GM21737 (cell line): ENCODE data around the gene CTSA.

Experiments
- ATAC-seq: cut with Tn5 transposase; IDR thresholded peaks from one replicate; pipeline ENCODE4 v1.9.1; 2021; ENCODE audit warnings: mild to moderate bottlenecking, moderate library complexity; ENCODE audit not compliant: unreplicated experiment

The CTSA gene

GRCh38 chr20:45890985-45891983 is at the start of gene CTSA, which contains the start of gene NEURL2:
Gene CTSA (plus strand): TSS chr20:45891335. CDS start chr20:45891569, 234 bp downstream.
Gene NEURL2 (minus strand): TSS chr20:45891208. CDS start chr20:45890991, 217 bp downstream.
- peak; percentile 62 for ATAC-seq

DNA sequence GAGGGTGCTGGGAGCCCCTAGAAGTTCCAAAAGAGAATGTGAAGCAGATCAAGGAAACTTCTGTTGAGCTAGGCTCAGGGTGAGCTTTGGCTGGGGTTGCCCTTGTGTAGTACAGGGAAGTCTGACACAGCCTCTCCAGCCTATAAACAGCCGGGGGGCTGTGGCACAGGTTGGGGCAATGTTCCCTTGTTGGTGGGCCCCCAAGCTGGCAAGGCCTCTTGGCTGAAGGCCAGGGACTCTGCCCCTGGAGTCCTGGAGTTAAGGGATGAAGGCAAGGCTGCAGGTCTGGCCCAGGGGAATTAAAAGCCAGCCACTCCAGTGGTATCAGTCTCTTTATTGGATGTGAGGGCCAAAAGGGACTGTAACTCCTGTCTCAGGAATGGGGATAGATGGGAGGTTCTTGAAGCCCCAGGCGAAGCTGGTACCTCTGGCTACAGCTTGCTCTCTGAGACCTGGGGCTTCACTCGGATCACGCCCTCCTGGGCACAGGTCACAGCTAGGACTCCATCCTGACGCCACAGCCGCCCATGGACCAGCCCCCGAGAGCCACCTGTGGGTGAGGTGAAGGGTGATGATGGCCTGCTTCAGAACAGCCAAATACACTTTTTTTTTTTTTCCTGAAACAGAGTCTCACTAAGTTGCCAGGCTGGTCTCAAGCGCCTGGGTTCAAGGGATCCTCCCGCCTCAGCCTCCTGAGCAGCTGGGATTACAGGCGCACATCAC is 49.6 kb upstream of the CTSA start:
- no peak for ATAC-seq

DNA sequence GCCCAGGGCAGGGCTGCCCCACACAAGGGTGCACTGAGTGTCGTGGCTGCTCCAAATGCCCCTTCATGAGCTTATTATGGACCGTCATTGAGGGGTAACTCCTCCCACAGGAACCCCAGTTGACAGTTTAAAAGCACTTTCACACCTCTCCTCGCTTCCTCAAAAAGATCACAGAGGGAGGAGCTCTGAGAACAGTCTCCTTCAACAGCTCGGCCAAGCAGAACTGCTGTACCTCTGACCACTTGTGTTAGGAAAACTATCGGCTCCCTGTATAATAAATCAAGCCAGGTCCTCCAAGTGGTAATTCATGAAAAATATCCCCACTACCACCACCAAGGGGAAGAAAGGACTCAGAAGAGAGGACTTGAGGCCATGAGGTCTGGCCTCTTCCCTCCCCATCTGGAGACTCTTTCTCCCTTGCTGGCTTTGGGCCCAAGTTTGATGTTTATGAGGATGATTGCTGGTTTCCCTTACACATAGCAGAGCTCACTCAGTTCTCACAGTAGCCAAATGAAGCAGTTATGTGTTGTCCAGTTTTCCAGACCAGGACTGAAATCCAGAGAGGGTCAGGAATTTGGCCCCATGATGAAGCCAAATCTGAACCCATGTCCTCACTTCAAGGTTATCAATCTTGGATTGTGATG is 48.8 kb upstream of the CTSA start:
- ATAC-seq = peak; percentile 71

- ATAC-seq = no peak
These were observed 47.6 kb upstream of the CTSA start for GRCh38 chr20:45843506-45843905.

GRCh38 chr20:45845452-45845851 is 45.7 kb upstream of the CTSA start:
- no peak for ATAC-seq

DNA sequence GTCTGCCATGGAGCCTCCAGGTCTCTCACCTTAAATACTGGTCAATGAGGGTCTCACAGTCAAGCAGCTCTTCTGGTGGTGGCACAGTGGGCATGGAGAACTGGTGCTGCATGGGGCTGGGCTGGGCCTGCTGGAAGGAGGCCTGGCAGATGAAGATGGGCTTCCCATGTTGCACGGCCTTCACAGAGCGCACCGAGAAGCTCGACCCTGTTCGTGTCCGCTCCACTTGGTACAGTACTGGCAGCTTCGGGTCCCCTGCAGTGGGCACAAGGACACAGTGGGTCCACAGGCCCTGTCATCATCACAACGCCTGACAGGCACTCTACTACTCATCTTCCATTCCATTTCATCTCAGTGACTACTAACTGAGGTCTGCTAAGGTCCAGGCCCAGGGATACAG is 42.7 kb upstream of the CTSA start:
- ATAC-seq = no peak

- no peak for ATAC-seq
These were observed 42.1 kb upstream of the CTSA start for GRCh38 chr20:45848969-45849582.

DNA sequence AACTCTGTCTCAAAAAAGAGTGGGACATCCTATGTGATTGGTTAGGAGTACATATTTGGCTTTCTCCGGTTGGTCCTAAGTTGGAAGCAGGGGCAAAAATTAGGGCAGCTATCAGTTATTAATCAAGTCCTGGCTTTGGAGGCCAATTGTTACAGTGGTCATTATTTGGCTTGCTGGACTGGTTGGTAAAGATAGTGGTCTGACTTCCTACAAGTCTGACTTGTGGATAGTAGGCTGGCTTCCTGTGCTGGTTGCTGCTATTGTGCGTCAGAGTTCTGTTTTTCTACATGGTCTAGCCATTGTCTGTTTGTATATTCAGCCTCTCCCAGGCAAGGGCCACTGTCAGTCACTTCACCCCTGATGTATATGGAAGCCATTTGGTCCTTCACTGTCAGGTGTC is 40.9 kb upstream of the CTSA start:
- ATAC-seq = no peak

DNA sequence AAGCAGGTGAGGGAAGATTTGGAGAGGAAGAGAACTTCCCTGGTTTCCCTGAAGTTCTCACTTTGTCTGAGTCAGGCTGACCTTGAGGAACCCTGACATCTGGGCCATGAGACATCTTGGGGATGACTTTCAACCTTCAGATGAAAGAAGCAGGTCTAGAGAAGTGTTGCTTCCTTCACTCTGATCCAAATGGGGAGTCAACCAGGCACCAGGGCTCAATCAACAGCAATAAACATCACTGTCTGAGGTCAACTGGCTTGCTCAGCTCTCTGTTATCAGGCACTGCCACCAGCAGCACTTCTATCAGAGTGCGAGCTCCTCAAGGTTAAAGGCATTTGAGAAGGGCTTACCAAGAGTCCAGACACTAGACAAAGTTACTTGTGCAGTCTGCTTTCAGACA is 40.2 kb upstream of the CTSA start:
- no peak for ATAC-seq

GRCh38 chr20:45851501-45851900 is 39.6 kb upstream of the CTSA start:
- no peak for ATAC-seq

DNA sequence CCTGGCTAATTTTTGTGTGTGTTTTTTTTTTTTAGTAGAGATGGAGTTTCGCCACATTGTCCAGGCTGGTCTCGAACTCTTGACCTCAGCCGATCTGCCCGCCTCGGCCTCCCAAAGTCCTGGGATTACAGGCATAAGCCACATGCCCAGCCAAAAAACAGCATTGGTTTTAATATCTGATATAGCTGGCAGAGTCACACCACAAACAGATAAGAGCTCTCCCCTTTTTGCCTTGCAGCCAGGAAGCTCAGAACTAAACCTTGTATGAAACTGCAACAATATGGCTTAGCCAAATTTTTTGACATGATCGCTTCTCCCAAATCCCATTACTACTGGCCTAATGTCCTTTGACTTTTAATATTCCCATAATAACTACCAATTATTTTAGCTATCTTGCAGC is 38.8 kb upstream of the CTSA start:
- ATAC-seq = no peak

- no peak for ATAC-seq
These were observed 37.7 kb upstream of the CTSA start for GRCh38 chr20:45853484-45853883.

- peak; percentile 91 for ATAC-seq
These were observed 33.8 kb upstream of the CTSA start, which contains the start of the genes ACOT8 and ZSWIM3 for GRCh38 chr20:45857114-45857881. Gene ACOT8 (minus strand): TSS chr20:45857392. CDS start chr20:45857315, 77 bp downstream. Gene ZSWIM3 (plus strand): TSS chr20:45857614. CDS start chr20:45857826, 212 bp downstream.

DNA sequence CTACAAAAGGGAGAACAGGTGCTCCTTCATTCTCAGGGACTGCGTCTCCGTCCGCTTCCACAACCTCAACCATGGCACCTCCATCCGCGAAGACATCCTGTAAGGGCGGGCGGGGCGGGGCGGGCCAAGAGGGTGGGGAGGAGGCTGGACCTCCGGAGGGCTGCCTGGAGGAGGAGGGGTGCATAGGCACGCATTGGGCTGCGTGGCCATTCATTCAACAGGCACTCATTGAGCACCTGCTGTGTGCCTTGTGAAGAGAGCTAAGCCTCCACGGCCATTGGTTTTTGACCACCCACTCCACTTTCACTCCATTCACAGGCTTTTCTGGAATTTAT is 33.3 kb upstream of the CTSA start:
- peak; percentile 10 for ATAC-seq

- ATAC-seq = no peak
These were observed 31.2 kb upstream of the CTSA start for GRCh38 chr20:45859916-45860315.

DNA sequence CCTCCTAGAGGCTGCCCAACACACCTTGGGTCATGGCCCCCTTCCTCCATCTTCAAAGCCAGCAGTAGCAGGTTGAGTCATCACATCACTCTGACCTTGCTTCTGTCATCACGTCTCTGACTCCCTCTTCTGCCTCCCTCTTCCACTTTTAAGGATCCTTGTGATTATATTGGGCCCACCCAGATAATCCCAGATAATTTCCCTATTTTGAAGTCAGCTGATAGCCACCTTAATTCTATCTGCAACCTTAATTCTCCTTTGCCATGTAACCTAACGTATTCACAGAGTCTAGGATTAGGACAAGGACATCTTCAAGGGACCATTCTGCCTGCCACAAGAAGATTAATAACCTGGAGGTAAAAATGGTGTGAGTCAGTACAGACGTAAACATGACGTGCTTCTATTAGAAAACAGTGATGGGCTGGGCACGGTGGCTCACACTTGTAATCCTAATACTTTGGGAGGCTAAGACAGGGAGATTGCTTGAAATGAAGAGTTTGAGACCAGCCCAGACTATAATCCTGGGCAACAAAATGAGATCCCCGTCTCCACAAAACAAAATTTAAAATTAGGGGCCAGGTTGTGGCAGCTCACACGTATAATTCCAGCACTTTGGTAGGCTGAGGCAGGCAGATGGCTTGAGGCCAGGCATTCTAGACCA is 30.4 kb upstream of the CTSA start:
- no peak for ATAC-seq

- no peak for ATAC-seq
These were observed 29.7 kb upstream of the CTSA start for GRCh38 chr20:45861221-45862075.
